Psoas muscle (tissue), 8 donors: ENCODE results near the gene PTPN2. TPM values are rescaled to one million over a fixed set of nuclear protein-coding genes. Genes with fewer than 3 reads are reported as not detected.

ENCODE experiments used
- ATAC-seq, 4 donors: fragments of 200-7000 bp; cut with Tn5 transposase; one replicate each; pipeline ENCODE4 v1.9.1; 2020; ENCODE audit warnings: moderate library complexity in 3 of 4, mild to moderate bottlenecking in 2 of 4
- DNase-seq, 2 donors: peaks; one replicate each; pipeline ENCODE4 v3.0.0-alpha.2; 2020
- H3K27ac ChIP-seq: fragments of 200-600 bp; one replicate; pipeline ENCODE4 v1.8.0; 2022
- H3K27me3 ChIP-seq, 3 donors: fragments of 200-600 bp in 1 of 3; one replicate each; pipeline versions ENCODE4 v1.6.1 to v1.8.0; 2013 to 2022; ENCODE audit warnings: low read length in 2 of 3, mild to moderate bottlenecking in 2 of 3, moderate library complexity in 1 of 3; ENCODE audit not compliant: insufficient read depth in 3 of 3
- H3K36me3 ChIP-seq, 2 donors: fragments of 200-600 bp in 1 of 2; one replicate each; pipeline versions ENCODE4 v1.6.1 to v1.8.0; 2013 to 2022; ENCODE audit warnings: low read depth in 1 of 2, mild to moderate bottlenecking in 1 of 2, moderate library complexity in 1 of 2; ENCODE audit not compliant: insufficient read depth in 1 of 2
- H3K4me1 ChIP-seq: fragments of 200-600 bp; one replicate; pipeline ENCODE4 v1.8.0; 2022
- H3K4me3 ChIP-seq: fragments of 200-600 bp; one replicate; pipeline ENCODE4 v1.8.0; 2022; ENCODE audit warnings: mild to moderate bottlenecking
- H3K9me3 ChIP-seq: fragments of 200-600 bp; one replicate; pipeline ENCODE4 v1.8.0; 2022
- WGBS, 3 donors: extraction: QIAGEN DNeasy Blood & Tissue Kit; methylation state at CpG; one replicate each; pipeline versions ENCODE4 v1.1.6 to v1.1.7; 2013; 5-methylcytosine and 5-hydroxymethylcytosine counted together
- intact Hi-C, 2 donors: fragments of 100-400 bp; cut with DNase I; formaldehyde crosslinking; loops; one replicate each; pipeline versions ENCODE4 v1.11.0 to v1.14.2; 2022
- polyA plus RNA-seq, 3 donors: library from polyadenylated mRNA; stranded (reverse); fragments of 200-250 nt; gene quantifications; one replicate each; pipeline ENCODE4 v1.2.3, GENCODE V29; 2013
- total RNA-seq, 4 donors: library from RNA; stranded (reverse); fragmentation: NEBNext Ultra II Directional in 2 of 4; extraction: Animal tissue kit (Norgen Biotek cat#: 25700) in 2 of 4; gene quantifications; one replicate each; pipeline versions ENCODE4 v1.2.1 to v1.2.4, GENCODE V29; 2021 to 2023
- TF ChIP-seq, protein P1 (sequence below): fragments of 200-600 bp; IDR thresholded peaks from one replicate; pipeline ENCODE4 v1.8.0; 2022; ENCODE audit warnings: antibody characterized with exemption
- donor health status: healthy with polysubstance abuse.
- donor health status: DM: no; HTN: no; CAD: no; lungs with moderate emphysema.
- donor health status: Bipolar disorder and iron deficiency.
- donor health status: healthy.
- donor health status: DM: yes; HTN: yes; CAD: no.
- donor health status: DM: no; HTN: no; CAD: no.
- donor health status: DM: no; HTN: no; CAD: no.
- donor health status: DM: yes; HTN: yes; CAD: no.

PTPN2 gene
- total and polyA plus RNA-seq, 7 donors, result 8.4 to 27.0 (median 14.0) TPM

- ATAC-seq, result no peak
- TF ChIP-seq, protein P1, sequence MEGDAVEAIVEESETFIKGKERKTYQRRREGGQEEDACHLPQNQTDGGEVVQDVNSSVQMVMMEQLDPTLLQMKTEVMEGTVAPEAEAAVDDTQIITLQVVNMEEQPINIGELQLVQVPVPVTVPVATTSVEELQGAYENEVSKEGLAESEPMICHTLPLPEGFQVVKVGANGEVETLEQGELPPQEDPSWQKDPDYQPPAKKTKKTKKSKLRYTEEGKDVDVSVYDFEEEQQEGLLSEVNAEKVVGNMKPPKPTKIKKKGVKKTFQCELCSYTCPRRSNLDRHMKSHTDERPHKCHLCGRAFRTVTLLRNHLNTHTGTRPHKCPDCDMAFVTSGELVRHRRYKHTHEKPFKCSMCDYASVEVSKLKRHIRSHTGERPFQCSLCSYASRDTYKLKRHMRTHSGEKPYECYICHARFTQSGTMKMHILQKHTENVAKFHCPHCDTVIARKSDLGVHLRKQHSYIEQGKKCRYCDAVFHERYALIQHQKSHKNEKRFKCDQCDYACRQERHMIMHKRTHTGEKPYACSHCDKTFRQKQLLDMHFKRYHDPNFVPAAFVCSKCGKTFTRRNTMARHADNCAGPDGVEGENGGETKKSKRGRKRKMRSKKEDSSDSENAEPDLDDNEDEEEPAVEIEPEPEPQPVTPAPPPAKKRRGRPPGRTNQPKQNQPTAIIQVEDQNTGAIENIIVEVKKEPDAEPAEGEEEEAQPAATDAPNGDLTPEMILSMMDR, result no peak
Observed at GRCh38 chr18:12857991-12858544, 26.0 kb downstream of the PTPN2 start.

GRCh38 chr18:12857215-12857905 lies 26.7 kb downstream of the PTPN2 start:
- DNase-seq (no peak), ATAC-seq (no peak)
- H3K27ac ChIP-seq, result no peak overlapping the region
- H3K9me3 ChIP-seq, result no peaks in the 10 kb centered on the region
- intact Hi-C loops, result no loop called here
- peaks cover 0 to 28% of the 10 kb centered on the region in 2 donors for H3K36me3 ChIP-seq
- WGBS, 3 donors, result 70 to 82% (median 77%) methylated on average over 6 of the region's 6 CpGs
- TF ChIP-seq, protein P1, result no peak
- no peaks in the 10 kb centered on the region for H3K27me3 ChIP-seq
- H3K4me3 ChIP-seq, result no peak overlapping the region
- peaks cover 11% of the 10 kb centered on the region for H3K4me1 ChIP-seq

More at GRCh38 chr18:12857991-12858544, 26.0 kb downstream of the PTPN2 start:
- 93 to 96% (median 96%) methylated on average over 4 of the region's 4 CpGs for WGBS, 3 donors
- DNase-seq, result no peak
- intact Hi-C loops, result no loop called here
- no peak overlapping the region for H3K27ac ChIP-seq
- no peaks in the 10 kb centered on the region for H3K27me3 ChIP-seq
- H3K4me1 ChIP-seq, result peaks cover 18% of the 10 kb centered on the region
- peaks cover 0 to 28% of the 10 kb centered on the region in 2 donors for H3K36me3 ChIP-seq
- no peak overlapping the region for H3K4me3 ChIP-seq
- H3K9me3 ChIP-seq, result no peaks in the 10 kb centered on the region

GRCh38 chr18:12855916-12856315 lies 28.1 kb downstream of the PTPN2 start:
- Histone ChIP-seq H3K27ac (no peak overlapping the region), H3K4me3 (no peak overlapping the region), H3K4me1 (no peaks in the 10 kb centered on the region), H3K27me3 (no peaks in the 10 kb centered on the region), H3K36me3 (peaks cover 0 to 28% of the 10 kb centered on the region in 2 donors), H3K9me3 (no peaks in the 10 kb centered on the region)
- TF ChIP-seq, protein P1, result no peak
- DNase-seq (no peak), ATAC-seq (no peak)
- intact Hi-C loops, result no loop called here
- WGBS, 3 donors, result 94 to 98% (median 95%) methylated on average over 4 of the region's 4 CpGs

DNA sequence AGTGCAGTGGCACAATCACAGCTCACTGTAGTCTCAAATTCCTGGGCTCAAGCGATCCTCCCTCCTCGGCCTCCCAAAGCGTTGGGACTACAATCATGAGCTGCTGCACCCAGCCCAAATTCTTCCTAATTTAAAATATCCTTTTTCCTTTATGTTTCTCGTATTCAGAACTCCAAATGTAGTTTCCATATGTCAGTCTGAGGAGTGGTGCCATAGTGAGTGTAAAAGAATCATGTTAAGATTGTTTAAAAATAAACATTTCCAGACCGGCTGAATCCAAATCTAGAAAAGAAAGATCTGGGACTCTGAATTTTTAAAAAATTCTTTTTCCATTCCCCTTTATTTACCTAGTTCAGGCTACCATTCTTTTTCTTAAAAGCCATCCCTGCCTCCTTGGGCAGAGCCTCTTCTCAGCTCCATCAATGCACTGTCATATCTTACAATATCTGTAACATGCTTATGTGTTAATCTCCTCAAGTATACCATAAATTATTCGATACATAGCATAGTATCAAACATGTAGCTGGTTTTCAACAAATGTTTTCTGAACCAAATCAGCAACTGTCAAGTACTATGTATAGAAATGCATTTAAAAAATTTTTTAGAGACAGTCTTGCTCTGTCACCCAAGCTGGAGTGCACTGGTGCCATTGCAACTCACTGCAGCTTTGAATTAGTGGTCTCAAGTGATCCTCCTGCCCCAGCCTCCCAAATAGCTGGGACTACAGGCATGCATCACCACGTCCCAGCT lies 31.3 kb downstream of the PTPN2 start:
- intact Hi-C loops, result no loop called here
- DNase-seq, result no peak
- 91 to 94% (median 93%) methylated on average over 7 of the region's 7 CpGs for WGBS, 3 donors
- no peak overlapping the region for H3K27ac ChIP-seq
- H3K27me3 ChIP-seq, result no peaks in the 10 kb centered on the region
- H3K9me3 ChIP-seq, result no peaks in the 10 kb centered on the region
- peaks cover 0 to 18% of the 10 kb centered on the region in 2 donors for H3K36me3 ChIP-seq
- no peak for ATAC-seq
- TF ChIP-seq, protein P1, result no peak
- H3K4me3 ChIP-seq, result no peak overlapping the region
- no peaks in the 10 kb centered on the region for H3K4me1 ChIP-seq
